Gastrocnemius medialis (tissue), 4 donors: ENCODE results near the gene SPNS2.

Experiments
- CTCF ChIP-seq, 5 experiments: fragments of 450-650 bp in 3 of 5; fragments of 200-600 bp in 2 of 5; sonication (generic) in 2 of 5; IDR thresholded peaks in 4 of 5; conservative IDR thresholded peaks in 1 of 5; 1 replicate in 4 of 5; 2 replicates in 1 of 5; pipeline ENCODE4 v1.5.1; 2016 to 2019; ENCODE audit warnings: antibody characterized with exemption in 5 of 5, mild to moderate bottlenecking in 3 of 5, moderate library complexity in 3 of 5
- POLR2A ChIP-seq, 2 donors: fragments of 450-650 bp; IDR thresholded peaks; one replicate each; pipeline ENCODE4 v1.6.1; 2017; ENCODE audit warnings: antibody characterized with exemption in 2 of 2, mild to moderate bottlenecking in 2 of 2, moderate library complexity in 2 of 2

- TF ChIP-seq CTCF (IDR thresholded peaks at IDR 0.05 in 4 of 5, conservative IDR thresholded peaks at IDR 0.05 in 1 of 5), result no peak
- TF ChIP-seq POLR2A (IDR thresholded peaks at IDR 0.05), result peak; percentile 52 to 78
Measured at GRCh38 chr17:4587195-4587594, 88.5 kb downstream of the SPNS2 start.
